Naive B cell (primary cell): ENCODE data around the gene MYCN. TPM values are rescaled to one million over a fixed set of nuclear protein-coding genes. Genes with fewer than 3 reads are reported as not detected.
"Not testable (repeated sequence)": the region's sequence is repeated elsewhere in the genome, so short reads cannot be mapped to it uniquely, and the experiment has no call there.

Experiments
- ATAC-seq, 2 donors: fragments of 150-1000 bp; cut with Tn5 transposase; 2 replicates each; pipeline ENCODE4 v1.10.0; 2021; ENCODE audit warnings: low read depth in 2 of 2, mild to moderate bottlenecking in 2 of 2, moderate library complexity in 2 of 2
- DNase-seq: peaks from one replicate; pipeline ENCODE4 v3.0.0; 2022
- H3K27ac Mint-ChIP-seq, 6 donors: one replicate each; pipeline ENCODE4 v1.8.0; 2020 to 2022; ENCODE audit warnings: mild to moderate bottlenecking in 6 of 6, mixed read lengths in 6 of 6, moderate library complexity in 5 of 6, inconsistent platforms in 2 of 6
- H3K27me3 Mint-ChIP-seq, 3 donors: one replicate each; pipeline ENCODE4 v1.8.0; 2021 to 2022; ENCODE audit warnings: mixed read lengths in 3 of 3, mild to moderate bottlenecking in 1 of 3
- H3K36me3 Mint-ChIP-seq, 2 donors: one replicate each; pipeline ENCODE4 v1.8.0; 2020 to 2022; ENCODE audit warnings: mixed read lengths in 2 of 2, inconsistent platforms in 1 of 2, mild to moderate bottlenecking in 1 of 2
- H3K4me1 Mint-ChIP-seq, 3 donors: one replicate each; pipeline ENCODE4 v1.8.0; 2020 to 2022; ENCODE audit warnings: mixed read lengths in 3 of 3, inconsistent platforms in 1 of 3, mild to moderate bottlenecking in 1 of 3, moderate library complexity in 1 of 3
- H3K4me3 Mint-ChIP-seq, 8 donors: one replicate each; pipeline ENCODE4 v1.8.0; 2020 to 2022; ENCODE audit warnings: mild to moderate bottlenecking in 8 of 8, mixed read lengths in 8 of 8, moderate library complexity in 8 of 8, inconsistent platforms in 2 of 8
- H3K9me3 Mint-ChIP-seq, 7 donors: one replicate each; pipeline ENCODE4 v1.8.0; 2020 to 2022; ENCODE audit warnings: mixed read lengths in 7 of 7, mild to moderate bottlenecking in 5 of 7, inconsistent platforms in 2 of 7, moderate library complexity in 1 of 7
- polyA plus RNA-seq, 6 donors: library from polyadenylated mRNA; unstranded; fragments of 300-500 nt; fragmentation: Illumina TruSeq; gene quantifications; one replicate each; pipeline ENCODE4 v1.2.3, GENCODE V29; 2021; ENCODE audit warnings: low read depth in 6 of 6

MYCN gene
- polyA plus RNA-seq, 6 donors from 2014 or later, result not detected

DNA sequence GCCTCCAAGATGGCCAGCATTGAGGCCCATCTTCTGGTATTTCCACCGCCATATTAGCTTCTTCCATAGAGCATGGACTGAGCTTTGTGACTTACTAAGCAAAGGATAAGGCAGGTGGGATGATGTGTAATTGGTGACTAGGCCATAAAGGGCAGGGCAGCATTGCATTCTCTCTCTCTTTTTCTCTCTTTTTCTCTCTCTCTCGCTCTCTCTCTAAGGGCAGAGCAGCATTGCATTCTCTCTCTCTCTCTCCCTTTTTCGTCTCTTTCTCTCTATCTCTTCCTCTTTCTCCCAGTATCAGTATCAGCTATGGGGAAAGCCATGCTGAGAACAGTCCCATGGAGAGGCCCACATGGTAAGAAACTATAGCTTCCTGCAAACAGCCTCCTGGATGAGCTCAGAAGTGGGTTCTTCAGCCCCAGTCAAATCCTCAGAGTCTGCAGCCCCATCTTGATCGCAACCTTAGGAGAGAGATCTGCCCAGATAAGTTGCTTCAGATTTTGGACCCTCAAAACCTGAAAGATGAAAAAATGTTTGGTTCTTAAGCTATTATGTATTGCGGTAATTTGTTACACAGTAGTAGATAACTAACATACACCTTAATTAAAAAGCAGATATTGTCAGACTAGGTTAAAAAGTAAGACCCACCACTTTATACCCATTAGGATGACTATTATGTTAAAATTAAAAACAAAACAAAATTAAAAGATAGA is 39.1 kb upstream of the MYCN start:
- H3K27me3 Mint-ChIP-seq, result peaks cover 0 to 7% (median 5%) of the 10 kb centered on the region in 3 donors
- DNase-seq (no peak), ATAC-seq (no peak)
- H3K36me3 Mint-ChIP-seq, result no peaks in the 10 kb centered on the region
- H3K27ac Mint-ChIP-seq, result no peak overlapping the region
- H3K4me1 Mint-ChIP-seq, result no peaks in the 10 kb centered on the region
- no peak overlapping the region for H3K4me3 Mint-ChIP-seq
- H3K9me3 Mint-ChIP-seq, result peaks cover 11 to 44% (median 26%) of the 10 kb centered on the region in 7 donors

DNA sequence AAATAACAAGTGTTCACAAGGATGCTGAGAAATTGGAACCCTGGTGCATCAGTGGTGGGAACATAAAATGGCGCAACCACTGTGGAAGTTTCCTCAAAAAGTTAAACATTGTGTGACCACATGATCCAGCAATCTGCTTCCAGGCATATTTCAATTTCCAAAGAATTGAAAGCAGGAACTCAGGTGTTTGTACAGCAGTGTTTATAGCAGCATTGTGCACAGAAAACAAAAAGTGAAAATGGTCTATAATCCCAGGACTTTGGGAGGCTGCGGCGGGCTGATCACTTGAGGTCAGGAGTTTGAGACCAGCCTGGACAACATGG is 38.6 kb upstream of the MYCN start:
- Mint-ChIP-seq H3K9me3 (peaks cover 7 to 39% (median 23%) of the 10 kb centered on the region in 7 donors), H3K36me3 (no peaks in the 10 kb centered on the region), H3K27me3 (peaks cover 0 to 7% (median 6%) of the 10 kb centered on the region in 3 donors), H3K4me3 (no peak overlapping the region), H3K27ac (no peak overlapping the region), H3K4me1 (no peaks in the 10 kb centered on the region)
- DNase-seq (no peak), ATAC-seq (no peak)

DNA sequence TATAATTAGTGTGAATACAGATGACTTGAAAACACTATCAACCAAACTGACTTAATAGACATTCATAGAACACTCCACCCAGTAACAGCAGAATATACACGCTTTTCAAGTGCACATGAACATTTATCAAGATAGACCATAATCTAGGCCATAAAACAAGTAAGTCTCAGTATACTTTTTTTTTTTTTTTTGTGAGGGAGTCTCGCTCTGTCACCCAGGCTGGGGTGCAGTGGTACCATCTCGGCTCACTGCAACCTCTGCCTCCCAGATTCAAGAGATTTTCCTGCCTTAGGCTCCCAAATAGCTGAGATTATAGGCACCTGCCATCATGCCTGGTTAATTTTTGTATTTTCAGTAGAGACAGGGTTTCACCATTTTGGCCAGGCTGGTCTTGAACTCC is 36.4 kb upstream of the MYCN start:
- H3K27me3 Mint-ChIP-seq, ATAC-seq, H3K4me1 Mint-ChIP-seq, H3K36me3 Mint-ChIP-seq, H3K4me3 Mint-ChIP-seq, DNase-seq, H3K27ac Mint-ChIP-seq: not testable (repeated sequence)
- H3K9me3 Mint-ChIP-seq, result peaks cover 5 to 24% (median 11%) of the 10 kb centered on the region in 7 donors

DNA sequence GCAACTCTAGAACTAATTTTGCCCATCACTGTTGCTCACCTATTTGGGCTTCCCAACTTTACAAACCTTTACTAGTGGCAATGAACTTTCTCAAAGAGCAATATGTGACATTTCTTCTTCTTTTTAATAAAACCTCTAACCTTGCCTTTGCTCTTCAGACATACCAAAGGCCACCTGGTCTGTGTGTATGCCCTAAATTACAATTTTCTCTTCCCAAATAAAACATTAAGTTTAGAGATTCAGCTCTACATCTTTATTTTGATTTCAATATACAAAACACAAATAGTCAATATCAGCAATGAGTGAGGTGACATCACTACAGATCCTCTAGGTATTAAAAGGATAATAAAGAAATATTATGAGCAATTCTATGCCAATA is 35.1 kb upstream of the MYCN start:
- no peak for DNase-seq
- no peaks in the 10 kb centered on the region for H3K4me1 Mint-ChIP-seq
- no peak overlapping the region for H3K4me3 Mint-ChIP-seq
- H3K27ac Mint-ChIP-seq, result no peak overlapping the region
- H3K9me3 Mint-ChIP-seq, result peaks cover 5 to 17% (median 7%) of the 10 kb centered on the region in 7 donors
- no peaks in the 10 kb centered on the region for H3K36me3 Mint-ChIP-seq
- H3K27me3 Mint-ChIP-seq, result peaks cover 0 to 7% (median 6%) of the 10 kb centered on the region in 3 donors
- no peak for ATAC-seq

DNA sequence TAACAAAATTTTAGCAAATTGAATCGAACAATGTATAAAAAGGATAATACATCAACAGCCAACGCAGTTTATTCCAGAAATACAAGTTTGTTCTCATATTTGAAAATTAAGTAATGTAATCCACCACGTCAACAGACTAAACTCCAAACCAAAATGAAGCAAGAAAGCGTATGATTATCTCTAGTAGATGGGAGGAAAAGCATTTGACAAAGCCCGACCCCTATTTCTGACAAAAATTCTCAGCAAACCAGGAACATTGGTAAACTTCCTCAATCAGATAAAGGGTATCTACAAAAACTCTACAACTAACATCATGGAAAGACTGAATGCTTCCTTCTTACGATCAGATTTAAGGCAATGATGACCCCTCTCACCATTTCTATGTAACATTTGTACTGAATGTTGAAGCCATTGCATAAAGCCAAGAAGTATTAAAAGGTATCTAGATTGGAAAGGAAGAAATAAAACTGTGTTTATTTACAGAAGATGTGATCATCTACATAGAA is 34.3 kb upstream of the MYCN start:
- no peak overlapping the region for H3K4me3 Mint-ChIP-seq
- H3K27me3 Mint-ChIP-seq, result peaks cover 4 to 7% (median 6%) of the 10 kb centered on the region in 3 donors
- H3K36me3 Mint-ChIP-seq, result no peaks in the 10 kb centered on the region
- no peaks in the 10 kb centered on the region for H3K4me1 Mint-ChIP-seq
- ATAC-seq (no peak), DNase-seq (no peak)
- H3K9me3 Mint-ChIP-seq, result peaks cover 2 to 13% (median 5%) of the 10 kb centered on the region in 7 donors
- no peak overlapping the region for H3K27ac Mint-ChIP-seq

DNA sequence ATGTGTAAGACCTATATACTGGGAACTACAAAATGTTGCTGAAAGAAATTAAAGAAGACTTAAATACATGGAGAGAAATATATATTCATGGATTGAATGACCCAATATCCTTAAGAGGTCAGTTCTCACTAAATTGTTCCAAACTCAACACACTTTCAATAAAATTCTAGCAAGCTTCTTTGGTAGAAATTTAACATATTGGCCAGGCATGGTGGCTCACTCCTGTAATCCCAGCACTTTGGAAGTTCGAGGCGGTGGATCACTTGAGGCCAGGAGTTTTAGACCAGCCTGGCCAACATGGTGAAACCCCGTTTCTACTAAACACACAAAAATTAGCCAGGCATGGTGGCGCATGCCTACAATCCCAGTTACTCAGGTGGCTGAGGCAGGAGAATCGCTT is 33.6 kb upstream of the MYCN start:
- no peak for DNase-seq
- Mint-ChIP-seq H3K27ac (no peak overlapping the region), H3K27me3 (peaks cover 4 to 7% (median 6%) of the 10 kb centered on the region in 3 donors), H3K36me3 (no peaks in the 10 kb centered on the region), H3K9me3 (peaks cover 0 to 9% (median 2%) of the 10 kb centered on the region in 7 donors), H3K4me1 (no peaks in the 10 kb centered on the region), H3K4me3 (no peak overlapping the region)
- no peak for ATAC-seq

DNA sequence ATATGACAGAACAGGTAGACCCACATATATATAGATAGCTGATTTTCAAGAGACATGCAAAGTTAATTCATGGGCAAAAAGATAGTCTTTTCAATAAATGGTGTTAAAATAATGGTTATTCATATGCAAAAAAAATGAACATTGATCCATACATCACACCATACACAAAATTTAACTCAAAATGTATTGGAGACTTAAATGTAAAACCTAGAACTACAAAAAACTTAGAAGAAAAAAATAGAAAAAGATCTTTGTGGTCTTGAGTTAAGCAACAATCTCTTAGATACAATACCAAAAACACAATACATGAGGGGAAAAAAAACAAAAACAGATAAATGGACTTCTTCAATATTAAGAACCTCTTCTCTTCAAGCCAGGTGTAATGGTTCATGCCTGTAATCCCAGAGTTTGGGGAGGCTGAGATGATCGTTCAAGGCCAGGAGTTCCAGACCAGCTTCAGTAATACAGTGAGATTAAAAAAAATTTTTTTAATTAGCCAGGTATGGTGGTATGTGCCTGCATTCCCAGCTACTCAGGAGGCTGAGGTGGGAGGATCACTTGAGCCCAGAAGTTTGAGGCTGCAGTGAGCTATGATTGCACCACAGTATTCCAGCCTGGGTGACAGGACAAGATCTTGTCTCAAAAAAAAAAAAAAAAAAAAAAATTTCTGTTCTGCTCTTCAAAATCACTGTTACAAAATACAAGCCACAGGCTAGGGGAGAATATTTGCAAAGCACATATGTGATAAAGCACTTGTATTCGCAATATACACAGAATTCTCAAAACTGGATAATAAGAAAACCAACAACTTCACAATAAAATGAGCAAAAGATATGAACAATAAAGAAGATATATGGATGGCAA is 32.7 kb upstream of the MYCN start:
- no peaks in the 10 kb centered on the region for H3K4me1 Mint-ChIP-seq
- ATAC-seq, result no peak
- H3K9me3 Mint-ChIP-seq, result peaks cover 0 to 9% (median 0%) of the 10 kb centered on the region in 7 donors
- no peak for DNase-seq
- H3K4me3 Mint-ChIP-seq, result no peak overlapping the region
- no peaks in the 10 kb centered on the region for H3K36me3 Mint-ChIP-seq
- peaks cover 4 to 7% (median 6%) of the 10 kb centered on the region in 3 donors for H3K27me3 Mint-ChIP-seq
- no peak overlapping the region for H3K27ac Mint-ChIP-seq

DNA sequence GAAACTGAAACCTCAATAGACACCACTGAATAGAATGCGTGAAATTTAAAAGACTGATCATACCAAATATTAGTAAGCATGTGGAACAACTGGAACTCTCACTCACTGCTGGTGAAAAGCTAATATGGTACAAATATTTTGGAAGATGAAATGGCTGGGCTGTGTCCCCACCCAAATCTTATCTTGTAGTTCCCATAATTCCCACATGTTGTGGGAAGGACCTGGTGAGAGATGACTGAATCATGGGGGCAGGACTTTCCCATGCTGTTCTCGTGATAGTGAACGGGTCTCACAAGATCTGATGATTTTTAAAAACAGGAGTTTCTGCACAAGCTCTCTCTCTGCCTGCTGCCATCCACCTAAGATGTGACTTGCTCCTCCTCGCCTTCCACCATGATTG is 32.0 kb upstream of the MYCN start:
- H3K9me3 Mint-ChIP-seq, result peaks cover 0 to 10% (median 2%) of the 10 kb centered on the region in 7 donors
- H3K27ac Mint-ChIP-seq, result no peak overlapping the region
- no peaks in the 10 kb centered on the region for H3K36me3 Mint-ChIP-seq
- H3K4me1 Mint-ChIP-seq, result no peaks in the 10 kb centered on the region
- peaks cover 4 to 7% (median 6%) of the 10 kb centered on the region in 3 donors for H3K27me3 Mint-ChIP-seq
- no peak overlapping the region for H3K4me3 Mint-ChIP-seq
- no peak for ATAC-seq
- no peak for DNase-seq

DNA sequence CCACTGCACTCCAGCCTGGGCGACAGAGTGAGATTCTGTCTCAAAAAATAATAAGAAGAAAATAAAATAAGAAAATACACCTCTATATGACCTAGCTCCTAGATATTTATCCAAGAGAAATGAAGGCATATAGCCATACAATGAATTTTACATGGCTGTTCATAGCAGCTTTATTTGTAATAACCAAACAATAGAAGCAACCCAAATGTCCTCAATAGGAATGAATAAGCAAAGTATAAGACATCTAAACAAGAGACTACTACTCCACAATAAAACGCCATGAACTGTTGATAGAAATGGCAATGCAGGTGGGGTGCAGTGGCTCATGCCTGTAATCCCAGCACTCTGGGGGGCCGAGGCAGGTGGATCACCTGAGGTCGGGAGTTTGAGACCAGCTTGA is 31.2 kb upstream of the MYCN start:
- Mint-ChIP-seq H3K4me1 (no peaks in the 10 kb centered on the region), H3K4me3 (no peak overlapping the region), H3K27ac (no peak overlapping the region), H3K9me3 (peaks cover 0 to 14% (median 2%) of the 10 kb centered on the region in 7 donors), H3K36me3 (no peaks in the 10 kb centered on the region), H3K27me3 (peaks cover 4 to 7% (median 6%) of the 10 kb centered on the region in 3 donors)
- DNase-seq (no peak), ATAC-seq (no peak)

DNA sequence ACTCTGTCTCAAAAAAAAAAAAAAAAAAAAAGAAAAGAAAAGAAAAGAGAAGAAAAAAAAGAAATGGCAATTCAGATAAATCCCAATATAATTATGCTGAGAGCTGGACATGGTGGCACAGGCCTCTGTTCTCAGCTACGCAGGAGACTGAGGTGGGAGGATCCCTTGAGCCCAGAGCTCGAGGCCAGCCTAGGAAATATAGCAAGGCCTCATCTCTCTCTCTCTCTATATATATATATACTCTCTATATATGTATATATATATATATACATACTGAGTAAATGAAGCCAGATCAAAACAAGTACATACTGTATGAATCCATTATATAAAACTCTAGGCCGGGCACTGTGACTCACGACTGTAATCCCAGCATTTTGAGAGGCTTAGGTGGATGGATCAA is 30.6 kb upstream of the MYCN start:
- Mint-ChIP-seq H3K4me3 (no peak overlapping the region), H3K36me3 (no peaks in the 10 kb centered on the region), H3K27ac (no peak overlapping the region), H3K27me3 (peaks cover 4 to 7% (median 6%) of the 10 kb centered on the region in 3 donors), H3K4me1 (no peaks in the 10 kb centered on the region), H3K9me3 (peaks cover 0 to 14% (median 2%) of the 10 kb centered on the region in 7 donors)
- no peak for DNase-seq
- no peak for ATAC-seq

DNA sequence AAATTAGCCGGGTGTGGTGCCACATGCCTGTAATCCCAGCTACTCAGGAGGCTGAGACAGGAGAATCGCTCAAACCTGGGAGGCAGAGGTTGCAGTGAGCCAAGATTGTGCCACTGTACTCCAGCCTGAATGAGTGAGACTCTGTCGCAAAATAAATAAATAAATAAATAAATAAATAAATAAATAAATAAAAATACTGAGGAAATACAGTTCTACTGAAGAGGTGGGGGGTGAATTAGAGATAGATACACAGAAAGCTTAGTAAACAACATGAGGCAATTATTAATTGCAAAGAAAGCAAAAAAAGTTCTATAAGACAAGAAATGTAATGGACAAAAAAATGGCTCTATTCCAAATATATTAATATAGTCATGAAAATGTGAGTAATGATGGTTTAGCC is 29.1 kb upstream of the MYCN start:
- H3K27me3 Mint-ChIP-seq, H3K4me1 Mint-ChIP-seq, DNase-seq, H3K4me3 Mint-ChIP-seq, ATAC-seq, H3K27ac Mint-ChIP-seq, H3K36me3 Mint-ChIP-seq: not testable (repeated sequence)
- peaks cover 0 to 14% (median 0%) of the 10 kb centered on the region in 7 donors for H3K9me3 Mint-ChIP-seq

DNA sequence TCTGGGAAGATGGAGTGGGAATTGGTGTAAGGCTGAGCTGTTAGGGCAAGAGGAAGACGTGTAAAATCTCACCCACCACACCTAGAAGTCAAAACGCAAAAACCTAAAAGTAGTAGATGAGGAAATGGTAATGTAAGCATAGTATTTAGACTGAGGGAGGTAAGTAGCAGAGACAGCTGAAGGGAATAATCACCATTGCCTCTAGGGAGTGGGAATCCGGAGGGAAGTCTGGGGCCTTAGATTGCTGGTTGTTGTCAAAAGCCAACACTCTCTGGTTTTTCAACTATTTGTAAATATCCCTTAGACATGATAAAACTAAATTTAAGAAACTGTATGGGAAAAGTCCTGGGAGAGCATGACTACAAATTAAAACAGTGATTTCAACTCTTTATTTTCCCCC is 28.7 kb upstream of the MYCN start:
- Mint-ChIP-seq H3K27me3 (peaks cover 0 to 4% (median 0%) of the 10 kb centered on the region in 3 donors), H3K36me3 (no peaks in the 10 kb centered on the region), H3K4me1 (no peaks in the 10 kb centered on the region), H3K9me3 (peaks cover 0 to 14% (median 0%) of the 10 kb centered on the region in 7 donors), H3K27ac (no peak overlapping the region), H3K4me3 (no peak overlapping the region)
- ATAC-seq, result no peak
- DNase-seq, result no peak

DNA sequence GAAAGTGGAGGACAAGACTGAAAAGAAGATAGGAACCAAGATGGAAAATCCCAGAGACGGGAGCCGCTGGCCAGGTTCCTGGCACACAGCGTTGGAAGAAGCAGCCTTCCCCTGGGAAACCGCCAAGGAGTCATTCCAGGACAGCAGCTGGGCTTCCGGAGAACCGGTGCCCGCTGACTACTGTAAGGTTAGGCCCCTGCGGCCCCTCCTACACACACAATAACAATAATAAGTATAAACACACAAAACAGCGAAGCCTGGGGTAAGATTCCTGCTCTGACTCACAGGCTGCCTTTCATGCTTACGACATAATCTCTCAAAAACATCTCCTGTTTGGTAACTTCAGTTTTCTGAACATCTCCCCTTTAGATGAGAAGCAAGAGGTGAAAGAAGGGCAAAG is 28.1 kb upstream of the MYCN start:
- DNase-seq (no peak), ATAC-seq (no peak)
- H3K4me3 Mint-ChIP-seq, result no peak overlapping the region
- peaks cover 0 to 4% (median 0%) of the 10 kb centered on the region in 3 donors for H3K27me3 Mint-ChIP-seq
- no peak overlapping the region for H3K27ac Mint-ChIP-seq
- no peaks in the 10 kb centered on the region for H3K36me3 Mint-ChIP-seq
- peaks cover 0 to 14% (median 0%) of the 10 kb centered on the region in 7 donors for H3K9me3 Mint-ChIP-seq
- no peaks in the 10 kb centered on the region for H3K4me1 Mint-ChIP-seq

DNA sequence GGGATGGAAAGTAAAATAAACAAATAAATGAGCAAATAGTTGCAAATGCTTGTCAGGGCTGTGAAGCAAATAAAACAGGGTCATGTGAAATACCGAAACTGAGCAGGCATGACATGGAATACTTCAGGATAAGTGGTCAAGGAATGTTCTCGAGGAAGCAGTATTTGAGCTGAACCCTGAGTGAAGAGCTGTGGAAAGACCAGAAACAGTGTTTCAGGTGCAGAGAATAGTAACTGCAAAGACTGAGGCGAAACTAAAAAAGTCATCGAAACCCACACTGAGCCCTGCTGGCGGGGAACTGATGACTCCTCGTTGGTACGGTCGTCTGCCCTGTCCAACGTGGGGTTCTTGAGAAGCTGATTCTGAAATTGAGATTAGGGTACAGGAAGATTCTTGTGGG is 27.2 kb upstream of the MYCN start:
- Mint-ChIP-seq H3K4me3 (peak overlapping the region in 1 of 8 donors; percentile 13), H3K27me3 (peaks cover 3 to 4% (median 4%) of the 10 kb centered on the region in 3 donors), H3K9me3 (peaks cover 0 to 6% (median 3%) of the 10 kb centered on the region in 7 donors), H3K36me3 (no peaks in the 10 kb centered on the region), H3K27ac (no peak overlapping the region), H3K4me1 (no peaks in the 10 kb centered on the region)
- ATAC-seq (no peak), DNase-seq (no peak)
